ENCODE measurements around the gene BBS12.

DNA sequence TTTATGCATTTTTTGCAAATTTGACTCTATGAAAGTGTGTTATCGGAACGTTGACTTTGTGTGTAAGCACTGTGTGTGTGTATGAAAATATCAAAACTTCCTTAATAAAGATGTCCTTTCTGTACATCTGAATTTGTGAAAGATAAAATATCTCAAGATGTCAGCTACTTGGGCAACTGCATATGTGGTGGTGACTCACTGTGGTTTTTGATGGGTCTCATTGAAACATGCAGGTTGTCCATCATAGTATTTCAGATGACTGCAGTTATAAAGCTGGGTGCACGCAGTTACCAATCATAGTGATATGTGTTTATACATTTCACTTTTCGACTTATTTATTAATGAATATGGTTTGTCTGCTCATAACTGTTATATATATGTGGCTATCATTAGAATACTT, 19.7 kb upstream of the BBS12 start:
- TF ChIP-seq EZH2 (IDR thresholded peaks at IDR 0.05; ENCODE audit: low read depth) = no peak
- TF ChIP-seq, protein P1, sequence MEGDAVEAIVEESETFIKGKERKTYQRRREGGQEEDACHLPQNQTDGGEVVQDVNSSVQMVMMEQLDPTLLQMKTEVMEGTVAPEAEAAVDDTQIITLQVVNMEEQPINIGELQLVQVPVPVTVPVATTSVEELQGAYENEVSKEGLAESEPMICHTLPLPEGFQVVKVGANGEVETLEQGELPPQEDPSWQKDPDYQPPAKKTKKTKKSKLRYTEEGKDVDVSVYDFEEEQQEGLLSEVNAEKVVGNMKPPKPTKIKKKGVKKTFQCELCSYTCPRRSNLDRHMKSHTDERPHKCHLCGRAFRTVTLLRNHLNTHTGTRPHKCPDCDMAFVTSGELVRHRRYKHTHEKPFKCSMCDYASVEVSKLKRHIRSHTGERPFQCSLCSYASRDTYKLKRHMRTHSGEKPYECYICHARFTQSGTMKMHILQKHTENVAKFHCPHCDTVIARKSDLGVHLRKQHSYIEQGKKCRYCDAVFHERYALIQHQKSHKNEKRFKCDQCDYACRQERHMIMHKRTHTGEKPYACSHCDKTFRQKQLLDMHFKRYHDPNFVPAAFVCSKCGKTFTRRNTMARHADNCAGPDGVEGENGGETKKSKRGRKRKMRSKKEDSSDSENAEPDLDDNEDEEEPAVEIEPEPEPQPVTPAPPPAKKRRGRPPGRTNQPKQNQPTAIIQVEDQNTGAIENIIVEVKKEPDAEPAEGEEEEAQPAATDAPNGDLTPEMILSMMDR (conservative IDR thresholded peaks at IDR 0.05) = no peak
